Mammary epithelial cell (primary cell): ENCODE results near the gene MSMP.

ENCODE experiments used
- EZH2 ChIP-seq: IDR thresholded peaks from 2 replicates; pipeline ENCODE4 v1.6.1; 2012; ENCODE audit warnings: low read length, inconsistent platforms, borderline replicate concordance
- TF ChIP-seq, protein P1 (sequence below), 2 donors: IDR thresholded peaks in 1 of 2; conservative IDR thresholded peaks in 1 of 2; 2 replicates each; pipeline ENCODE4 v1.5.1; 2011 to 2012; ENCODE audit warnings: inconsistent platforms in 2 of 2, low read length in 2 of 2, mild to moderate bottlenecking in 2 of 2, control low read depth in 1 of 2, low read depth in 1 of 2; ENCODE audit not compliant: insufficient read depth in 1 of 2; ENCODE audit errors: extremely low read depth in 1 of 2

GRCh38 chr9:35737143-35737542 lies 16.9 kb downstream of the MSMP start:
- TF ChIP-seq, protein P1, sequence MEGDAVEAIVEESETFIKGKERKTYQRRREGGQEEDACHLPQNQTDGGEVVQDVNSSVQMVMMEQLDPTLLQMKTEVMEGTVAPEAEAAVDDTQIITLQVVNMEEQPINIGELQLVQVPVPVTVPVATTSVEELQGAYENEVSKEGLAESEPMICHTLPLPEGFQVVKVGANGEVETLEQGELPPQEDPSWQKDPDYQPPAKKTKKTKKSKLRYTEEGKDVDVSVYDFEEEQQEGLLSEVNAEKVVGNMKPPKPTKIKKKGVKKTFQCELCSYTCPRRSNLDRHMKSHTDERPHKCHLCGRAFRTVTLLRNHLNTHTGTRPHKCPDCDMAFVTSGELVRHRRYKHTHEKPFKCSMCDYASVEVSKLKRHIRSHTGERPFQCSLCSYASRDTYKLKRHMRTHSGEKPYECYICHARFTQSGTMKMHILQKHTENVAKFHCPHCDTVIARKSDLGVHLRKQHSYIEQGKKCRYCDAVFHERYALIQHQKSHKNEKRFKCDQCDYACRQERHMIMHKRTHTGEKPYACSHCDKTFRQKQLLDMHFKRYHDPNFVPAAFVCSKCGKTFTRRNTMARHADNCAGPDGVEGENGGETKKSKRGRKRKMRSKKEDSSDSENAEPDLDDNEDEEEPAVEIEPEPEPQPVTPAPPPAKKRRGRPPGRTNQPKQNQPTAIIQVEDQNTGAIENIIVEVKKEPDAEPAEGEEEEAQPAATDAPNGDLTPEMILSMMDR (conservative IDR thresholded peaks at IDR 0.05 in 1 of 2, IDR thresholded peaks at IDR 0.05 in 1 of 2; ENCODE audit: extremely low read depth in 1 of 2, insufficient read depth in 1 of 2, low read depth in 1 of 2, low read length in 2 of 2), result no peak
- TF ChIP-seq EZH2, result no peak
